ENCODE measurements around the gene EFHC2. TPM values are rescaled to one million over a fixed set of nuclear protein-coding genes. Genes with fewer than 3 reads are reported as not detected.
A peak's percentile ranks its signal among the peaks of the same experiment; 100 is the strongest.

The EFHC2 gene
- total RNA-seq, 1 donor from 2014 or later: not detected

GRCh38 chrX:44247468-44247867 lies 96.0 kb downstream of the EFHC2 start:
- H3K27me3 Mint-ChIP-seq (ENCODE audit: low read depth): peaks cover 2% of the 10 kb centered on the region
- H3K9me3 Mint-ChIP-seq (ENCODE audit: low read depth): no peaks in the 10 kb centered on the region
- H3K4me1 Mint-ChIP-seq (ENCODE audit: low read depth): no peaks in the 10 kb centered on the region
- no peak overlapping the region for H3K4me3 Mint-ChIP-seq (ENCODE audit: unreplicated experiment)
- no peaks in the 10 kb centered on the region for H3K36me3 Mint-ChIP-seq (ENCODE audit: low read depth)
- no peak for DNase-seq (ENCODE audit: low spot score)
- no peak overlapping the region for H3K27ac Mint-ChIP-seq (ENCODE audit: unreplicated experiment)
- TF ChIP-seq CTCF (IDR thresholded peaks at IDR 0.05): no peak

GRCh38 chrX:44246826-44247225 lies 96.6 kb downstream of the EFHC2 start:
- Mint-ChIP-seq H3K4me1 (ENCODE audit: low read depth) (no peaks in the 10 kb centered on the region), H3K27me3 (ENCODE audit: low read depth) (peaks cover 2% of the 10 kb centered on the region), H3K27ac (ENCODE audit: unreplicated experiment) (no peak overlapping the region), H3K36me3 (ENCODE audit: low read depth) (no peaks in the 10 kb centered on the region), H3K4me3 (ENCODE audit: unreplicated experiment) (no peak overlapping the region), H3K9me3 (ENCODE audit: low read depth) (no peaks in the 10 kb centered on the region)
- no peak for DNase-seq (ENCODE audit: low spot score)
- no peak for TF ChIP-seq CTCF (IDR thresholded peaks at IDR 0.05)

- no peak for DNase-seq (ENCODE audit: low spot score)
- no peaks in the 10 kb centered on the region for H3K36me3 Mint-ChIP-seq (ENCODE audit: low read depth)
- no peaks in the 10 kb centered on the region for H3K4me1 Mint-ChIP-seq (ENCODE audit: low read depth)
- no peaks in the 10 kb centered on the region for H3K9me3 Mint-ChIP-seq (ENCODE audit: low read depth)
- no peak overlapping the region for H3K27ac Mint-ChIP-seq (ENCODE audit: unreplicated experiment)
- H3K4me3 Mint-ChIP-seq (ENCODE audit: unreplicated experiment): no peak overlapping the region
- peaks cover 2% of the 10 kb centered on the region for H3K27me3 Mint-ChIP-seq (ENCODE audit: low read depth)
- TF ChIP-seq CTCF (IDR thresholded peaks at IDR 0.05): no peak
Measured at GRCh38 chrX:44245733-44246132, 97.7 kb downstream of the EFHC2 start.

- Mint-ChIP-seq H3K27me3 (ENCODE audit: low read depth) (no peaks in the 10 kb centered on the region), H3K4me1 (ENCODE audit: low read depth) (no peaks in the 10 kb centered on the region), H3K9me3 (ENCODE audit: low read depth) (no peaks in the 10 kb centered on the region), H3K4me3 (ENCODE audit: unreplicated experiment) (no peak overlapping the region), H3K36me3 (ENCODE audit: low read depth) (no peaks in the 10 kb centered on the region), H3K27ac (ENCODE audit: unreplicated experiment) (no peak overlapping the region)
- no peak for DNase-seq (ENCODE audit: low spot score)
- TF ChIP-seq CTCF (IDR thresholded peaks at IDR 0.05): peak; percentile 80
Measured at GRCh38 chrX:44244008-44244407, 99.5 kb downstream of the EFHC2 start.

- Mint-ChIP-seq H3K4me3 (ENCODE audit: unreplicated experiment) (no peak overlapping the region), H3K36me3 (ENCODE audit: low read depth) (no peaks in the 10 kb centered on the region), H3K27ac (ENCODE audit: unreplicated experiment) (no peak overlapping the region), H3K9me3 (ENCODE audit: low read depth) (no peaks in the 10 kb centered on the region), H3K27me3 (ENCODE audit: low read depth) (peaks cover 5% of the 10 kb centered on the region), H3K4me1 (ENCODE audit: low read depth) (no peaks in the 10 kb centered on the region)
- TF ChIP-seq CTCF (IDR thresholded peaks at IDR 0.05): no peak
- DNase-seq (ENCODE audit: low spot score): no peak
Measured at GRCh38 chrX:44241546-44241945, 101.9 kb downstream of the EFHC2 start.
